Central memory CD8-positive, alpha-beta T cell (primary cell): ENCODE results near the gene FRY.

Source experiments
- ATAC-seq: fragments of 150-1000 bp; cut with Tn5 transposase; replicated peaks from 2 replicates; pipeline ENCODE4 v1.10.0; 2022; ENCODE audit warnings: mild to moderate bottlenecking, moderate FRiP score, moderate number of reproducible peaks; ENCODE audit not compliant: poor library complexity, severe bottlenecking; ENCODE audit errors: extremely low read depth
- DNase-seq, 2 donors: peaks; one replicate each; pipeline ENCODE4 v3.0.0; 2021; ENCODE audit warnings: low spot score in 2 of 2
- H3K27ac Mint-ChIP-seq: one replicate; pipeline ENCODE4 v1.8.0; 2022; ENCODE audit warnings: low read depth, mild to moderate bottlenecking, moderate library complexity, mixed read lengths
- H3K27me3 Mint-ChIP-seq: one replicate; pipeline ENCODE4 v1.8.0; 2022; ENCODE audit warnings: mixed read lengths
- H3K36me3 Mint-ChIP-seq: one replicate; pipeline ENCODE4 v1.8.0; 2022; ENCODE audit warnings: mild to moderate bottlenecking, moderate library complexity, mixed read lengths; ENCODE audit not compliant: insufficient read depth
- H3K4me1 Mint-ChIP-seq: one replicate; pipeline ENCODE4 v1.8.0; 2022; ENCODE audit warnings: mixed read lengths
- H3K4me3 Mint-ChIP-seq: one replicate; pipeline ENCODE4 v1.8.0; 2022; ENCODE audit warnings: mild to moderate bottlenecking, moderate library complexity, mixed read lengths
- H3K9me3 Mint-ChIP-seq: one replicate; pipeline ENCODE4 v1.8.0; 2022; ENCODE audit warnings: mixed read lengths

The FRY gene

GRCh38 chr13:32206097-32206740 is 174.6 kb downstream of the FRY start:
- no peak overlapping the region for H3K27ac Mint-ChIP-seq
- H3K9me3 Mint-ChIP-seq, result no peaks in the 10 kb centered on the region
- peaks cover 21% of the 10 kb centered on the region for H3K27me3 Mint-ChIP-seq
- H3K36me3 Mint-ChIP-seq, result peaks cover 2% of the 10 kb centered on the region
- DNase-seq (no peak), ATAC-seq (no peak)
- H3K4me3 Mint-ChIP-seq, result no peak overlapping the region
- H3K4me1 Mint-ChIP-seq, result no peaks in the 10 kb centered on the region

DNA sequence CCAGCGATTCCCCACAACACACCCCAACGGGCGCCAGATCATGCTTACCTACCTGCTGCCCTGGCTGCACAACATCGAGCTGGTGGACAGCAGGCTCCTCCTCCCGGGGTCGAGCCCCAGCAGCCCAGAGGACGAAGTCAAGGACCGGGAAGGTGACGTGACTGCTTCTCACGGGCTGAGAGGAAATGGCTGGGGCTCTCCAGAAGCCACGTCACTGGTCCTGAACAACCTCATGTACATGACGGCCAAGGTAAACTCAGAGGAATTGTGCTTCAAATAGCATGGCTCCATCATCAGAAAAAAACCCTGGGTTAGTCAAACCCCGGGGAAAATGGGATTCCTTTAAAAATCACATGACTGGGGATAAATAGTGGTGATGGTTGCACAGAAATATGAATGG is 177.3 kb downstream of the FRY start:
- Mint-ChIP-seq H3K27ac (no peak overlapping the region), H3K36me3 (peaks cover 4% of the 10 kb centered on the region), H3K4me1 (no peaks in the 10 kb centered on the region), H3K9me3 (no peaks in the 10 kb centered on the region), H3K4me3 (no peak overlapping the region), H3K27me3 (peaks cover 21% of the 10 kb centered on the region)
- ATAC-seq (no peak), DNase-seq (no peak)

DNA sequence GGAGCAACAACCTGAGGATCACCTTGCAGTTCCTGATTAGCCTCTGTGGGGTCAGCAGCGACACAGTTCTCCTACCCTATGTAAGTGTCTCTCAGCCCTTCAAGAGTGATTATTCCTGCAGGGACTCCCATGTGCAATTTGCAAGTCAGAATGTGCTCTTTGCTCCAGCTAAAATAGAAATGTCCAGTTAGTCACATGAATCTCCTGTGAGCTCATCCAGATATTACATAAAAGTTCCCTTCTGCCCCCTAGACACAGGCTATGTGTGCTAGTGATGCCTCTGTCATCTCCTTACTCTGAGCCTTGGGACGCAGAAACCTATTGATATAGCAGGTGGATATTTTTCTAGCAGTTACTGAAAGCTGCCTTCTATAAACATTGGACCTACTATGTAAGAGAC is 178.1 kb downstream of the FRY start:
- Mint-ChIP-seq H3K4me3 (no peak overlapping the region), H3K36me3 (peaks cover 4% of the 10 kb centered on the region)

GRCh38 chr13:32210101-32210500 is 178.5 kb downstream of the FRY start:
- peaks cover 4% of the 10 kb centered on the region for H3K36me3 Mint-ChIP-seq
- H3K27ac Mint-ChIP-seq, result no peak overlapping the region
- no peak overlapping the region for H3K4me3 Mint-ChIP-seq
- no peak for ATAC-seq
- H3K9me3 Mint-ChIP-seq, result no peaks in the 10 kb centered on the region
- H3K27me3 Mint-ChIP-seq, result peaks cover 21% of the 10 kb centered on the region
- H3K4me1 Mint-ChIP-seq, result no peaks in the 10 kb centered on the region
- DNase-seq, result no peak

More for the DNA sequence above, 178.1 kb downstream of the FRY start:
- Mint-ChIP-seq H3K4me1 (no peaks in the 10 kb centered on the region), H3K27ac (no peak overlapping the region), H3K27me3 (peaks cover 21% of the 10 kb centered on the region), H3K9me3 (no peaks in the 10 kb centered on the region)
- no peak for DNase-seq
- no peak for ATAC-seq

- Mint-ChIP-seq H3K9me3 (no peaks in the 10 kb centered on the region), H3K36me3 (peaks cover 4% of the 10 kb centered on the region), H3K4me3 (no peak overlapping the region), H3K27ac (no peak overlapping the region), H3K4me1 (no peaks in the 10 kb centered on the region), H3K27me3 (peaks cover 8% of the 10 kb centered on the region)
- no peak for ATAC-seq
- no peak for DNase-seq
Measured at GRCh38 chr13:32211813-32212212, 180.2 kb downstream of the FRY start.

DNA sequence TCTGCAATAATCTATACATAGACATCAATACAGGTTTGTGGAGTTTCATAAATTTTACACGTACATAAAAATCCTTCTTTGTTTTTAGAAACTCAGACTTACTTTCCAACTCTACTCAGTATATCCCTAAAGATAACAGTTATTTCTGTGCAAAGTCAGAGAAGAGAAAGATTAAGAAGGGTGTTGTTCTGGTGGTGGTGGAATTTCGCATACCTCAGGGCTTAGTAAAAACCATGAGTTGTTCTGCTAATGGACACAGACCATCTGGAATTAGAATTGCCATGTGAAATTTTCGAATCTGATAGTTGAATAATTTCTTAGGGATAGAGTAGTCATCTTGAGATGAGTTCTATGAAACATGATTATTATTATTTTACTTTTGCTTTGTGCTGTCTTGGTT is 180.8 kb downstream of the FRY start:
- H3K9me3 Mint-ChIP-seq, result no peaks in the 10 kb centered on the region
- peaks cover 1% of the 10 kb centered on the region for H3K27me3 Mint-ChIP-seq
- ATAC-seq, result no peak
- no peaks in the 10 kb centered on the region for H3K4me1 Mint-ChIP-seq
- no peak overlapping the region for H3K4me3 Mint-ChIP-seq
- no peak for DNase-seq
- no peak overlapping the region for H3K27ac Mint-ChIP-seq
- H3K36me3 Mint-ChIP-seq, result peaks cover 4% of the 10 kb centered on the region

- ATAC-seq (no peak), DNase-seq (no peak)
- no peaks in the 10 kb centered on the region for H3K4me1 Mint-ChIP-seq
- no peak overlapping the region for H3K27ac Mint-ChIP-seq
- H3K9me3 Mint-ChIP-seq, result no peaks in the 10 kb centered on the region
- peaks cover 4% of the 10 kb centered on the region for H3K36me3 Mint-ChIP-seq
- no peak overlapping the region for H3K4me3 Mint-ChIP-seq
- no peaks in the 10 kb centered on the region for H3K27me3 Mint-ChIP-seq
Measured at GRCh38 chr13:32213626-32214025, 182.1 kb downstream of the FRY start.

DNA sequence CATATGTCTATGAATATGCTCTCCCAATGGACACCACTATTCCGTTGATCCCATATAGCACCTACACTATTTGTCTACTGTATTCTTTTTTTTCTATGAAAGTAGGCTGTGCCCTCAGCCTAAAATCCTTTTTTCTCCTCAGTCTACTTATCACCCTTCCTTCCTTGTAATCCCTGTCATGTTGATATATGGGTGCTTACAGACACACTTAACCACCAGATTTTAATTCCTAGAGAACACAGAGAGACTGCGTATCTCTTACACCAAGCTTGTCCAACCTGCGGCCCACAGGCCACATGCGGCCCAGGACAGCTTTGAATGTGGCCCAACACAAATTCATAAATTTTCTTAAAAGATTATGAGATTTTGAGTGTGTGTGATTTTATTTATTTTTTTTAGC is 182.5 kb downstream of the FRY start:
- Mint-ChIP-seq H3K4me1 (no peaks in the 10 kb centered on the region), H3K36me3 (peaks cover 2% of the 10 kb centered on the region), H3K27me3 (no peaks in the 10 kb centered on the region), H3K4me3 (no peak overlapping the region), H3K9me3 (no peaks in the 10 kb centered on the region), H3K27ac (no peak overlapping the region)
- no peak for DNase-seq
- no peak for ATAC-seq

GRCh38 chr13:32216281-32216680 is 184.7 kb downstream of the FRY start:
- peaks cover 2% of the 10 kb centered on the region for H3K36me3 Mint-ChIP-seq
- no peaks in the 10 kb centered on the region for H3K27me3 Mint-ChIP-seq
- ATAC-seq (no peak), DNase-seq (no peak)
- no peaks in the 10 kb centered on the region for H3K9me3 Mint-ChIP-seq
- H3K4me3 Mint-ChIP-seq, result no peak overlapping the region
- H3K4me1 Mint-ChIP-seq, result no peaks in the 10 kb centered on the region
- H3K27ac Mint-ChIP-seq, result no peak overlapping the region

- peaks cover 3% of the 10 kb centered on the region for H3K36me3 Mint-ChIP-seq
- no peak overlapping the region for H3K4me3 Mint-ChIP-seq
- H3K9me3 Mint-ChIP-seq, result no peaks in the 10 kb centered on the region
- H3K27me3 Mint-ChIP-seq, result no peaks in the 10 kb centered on the region
- H3K27ac Mint-ChIP-seq, result no peak overlapping the region
- DNase-seq, result no peak
- no peak for ATAC-seq
- H3K4me1 Mint-ChIP-seq, result no peaks in the 10 kb centered on the region
Measured at GRCh38 chr13:32222046-32222676, 190.6 kb downstream of the FRY start.

GRCh38 chr13:32224916-32225315 is 193.3 kb downstream of the FRY start:
- H3K4me1 Mint-ChIP-seq, result no peaks in the 10 kb centered on the region
- H3K9me3 Mint-ChIP-seq, result no peaks in the 10 kb centered on the region
- H3K27ac Mint-ChIP-seq, result no peak overlapping the region
- H3K4me3 Mint-ChIP-seq, result no peak overlapping the region
- H3K36me3 Mint-ChIP-seq, result peaks cover 3% of the 10 kb centered on the region
- DNase-seq (no peak), ATAC-seq (no peak)
- H3K27me3 Mint-ChIP-seq, result no peaks in the 10 kb centered on the region

DNA sequence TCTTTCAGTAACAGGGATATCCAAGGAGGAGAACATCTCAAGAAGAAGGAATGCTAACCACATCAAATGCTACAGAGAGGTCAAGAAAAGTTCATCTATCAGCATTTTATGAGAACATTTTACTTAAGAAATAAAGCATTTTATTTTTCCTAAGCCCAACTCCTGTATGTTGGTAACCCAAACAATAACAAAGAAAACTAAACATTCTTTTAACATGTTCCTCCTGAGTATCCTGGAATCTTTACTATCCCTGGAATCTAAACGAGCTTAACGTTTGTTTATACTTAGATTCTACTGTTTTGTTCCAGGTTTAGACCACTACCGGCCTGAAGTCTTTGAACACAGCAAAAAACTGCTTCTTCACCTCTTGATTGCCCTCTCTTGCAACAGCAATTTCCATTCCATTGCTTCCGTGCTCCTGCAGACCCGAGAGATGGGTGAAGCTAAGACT is 193.9 kb downstream of the FRY start:
- H3K9me3 Mint-ChIP-seq, result no peaks in the 10 kb centered on the region
- H3K36me3 Mint-ChIP-seq, result peaks cover 3% of the 10 kb centered on the region
- no peak overlapping the region for H3K27ac Mint-ChIP-seq

GRCh38 chr13:32228330-32229041 is 196.9 kb downstream of the FRY start:
- no peak overlapping the region for H3K27ac Mint-ChIP-seq
- H3K36me3 Mint-ChIP-seq, result no peaks in the 10 kb centered on the region
- H3K4me1 Mint-ChIP-seq, result no peaks in the 10 kb centered on the region
- H3K27me3 Mint-ChIP-seq, result no peaks in the 10 kb centered on the region
- no peak overlapping the region for H3K4me3 Mint-ChIP-seq
- DNase-seq (no peak), ATAC-seq (no peak)
- H3K9me3 Mint-ChIP-seq, result no peaks in the 10 kb centered on the region

More for the DNA sequence above, 193.9 kb downstream of the FRY start:
- Mint-ChIP-seq H3K4me1 (no peaks in the 10 kb centered on the region), H3K27me3 (no peaks in the 10 kb centered on the region), H3K4me3 (no peak overlapping the region)
- DNase-seq (no peak), ATAC-seq (no peak)
